HCT116 (cell line): Measurements from ENCODE around the gene PRLR. TPM values are rescaled to one million over a fixed set of nuclear protein-coding genes. Genes with fewer than 3 reads are reported as not detected.

Experiments
- ATAC-seq: fragments of 200-7000 bp; cut with Tn5 transposase; 2 replicates; pipeline ENCODE4 v1.9.1; 2020; ENCODE audit warnings: mild to moderate bottlenecking, moderate library complexity
- BruUV-seq: library from RNA; stranded (reverse); fragments of 400-500 nt; replicated peaks from 2 replicates; lab custom pipeline; 2021; lab: Mats Ljungman, UMichigan
- CTCF ChIA-PET: fragments of 300-600 bp; sonication (Branson Sonifier 250); formaldehyde crosslinking; loops from one replicate; lab custom pipeline; 2021; ENCODE audit warnings: antibody characterized with exemption; lab: Charles Lee
- POLR2A ChIA-PET: fragments of 300-600, 350-600 bp; sonication (Branson Sonifier 250); formaldehyde crosslinking; loops from one replicate; lab custom pipeline; 2021; ENCODE audit warnings: antibody characterized with exemption; lab: Charles Lee
- RAD21 ChIA-PET, 2 experiments: fragments of 300-600 bp; sonication (Branson Sonifier 250); formaldehyde crosslinking; loops; one replicate each; lab custom pipeline; 2023; ENCODE audit warnings: low total read pairs in 2 of 2; ENCODE audit not compliant: uncharacterized antibody in 2 of 2, unreplicated experiment in 2 of 2, low non-redundant PET in 1 of 2; lab: Charles Lee
- DNase-seq: peaks from one replicate; pipeline ENCODE4 v3.0.0-alpha.2; 2010; ENCODE audit warnings: low read depth, low spot score
- H2AFZ ChIP-seq: fragments of 200-600 bp; shearing (Covaris generic), sonication (generic); 2 replicates; pipeline ENCODE4 v1.6.1; 2017; ENCODE audit warnings: low read depth, mixed run types, mixed read lengths, antibody characterized with exemption, low read length; ENCODE audit not compliant: poor library complexity, severe bottlenecking
- H3K27ac ChIP-seq: 2 replicates; pipeline ENCODE4 v1.5.1; 2012; ENCODE audit warnings: low read depth, low read length
- H3K27me3 ChIP-seq: fragments of 200-600 bp; sonication (generic); 2 replicates; pipeline ENCODE4 v1.6.1; 2016; ENCODE audit warnings: mixed run types, low read length, mixed read lengths; ENCODE audit not compliant: insufficient read depth
- H3K36me3 ChIP-seq, 2 experiments: fragments of 200-500 bp in 1 of 2; fragments of 200-600 bp in 1 of 2; sonication (Bioruptor generic) in 1 of 2; sonication (generic) in 1 of 2; 2 replicates each; pipeline versions ENCODE4 v1.5.1 to v1.6.1; 2014 to 2016; ENCODE audit warnings: low read length in 2 of 2, inconsistent platforms in 1 of 2, mixed read lengths in 1 of 2, mixed run types in 1 of 2; ENCODE audit not compliant: insufficient read depth in 2 of 2, control insufficient read depth in 1 of 2
- H3K4me1 ChIP-seq, 2 experiments: fragments of 200-600 bp in 1 of 2; sonication (generic) in 1 of 2; 2 replicates each; pipeline versions ENCODE4 v1.5.1 to v1.6.1; 2012 to 2017; ENCODE audit warnings: low read length in 2 of 2, inconsistent platforms in 1 of 2, mild to moderate bottlenecking in 1 of 2, mixed read lengths in 1 of 2, mixed run types in 1 of 2, moderate library complexity in 1 of 2; ENCODE audit not compliant: insufficient read depth in 2 of 2, control insufficient read depth in 1 of 2
- H3K4me2 ChIP-seq: fragments of 200-600 bp; sonication (generic); 2 replicates; pipeline ENCODE4 v1.6.1; 2017; ENCODE audit warnings: mixed run types, low read length, mixed read lengths
- H3K4me3 ChIP-seq, 2 experiments: fragments of 200-600 bp in 1 of 2; sonication (generic) in 1 of 2; replicated peaks in 1 of 2; 2 replicates each; pipeline ENCODE4 v1.5.1; 2011 to 2016; ENCODE audit warnings: low read length in 2 of 2, control low read depth in 1 of 2, low read depth in 1 of 2, mild to moderate bottlenecking in 1 of 2, mixed read lengths in 1 of 2, mixed run types in 1 of 2
- H3K79me2 ChIP-seq: fragments of 200-600 bp; sonication (generic); 2 replicates; pipeline ENCODE4 v1.6.1; 2017; ENCODE audit warnings: mild to moderate bottlenecking, mixed run types, low read length, moderate library complexity, mixed read lengths; ENCODE audit not compliant: insufficient read depth
- H3K9ac ChIP-seq: fragments of 200-600 bp; sonication (generic); 2 replicates; pipeline ENCODE4 v1.6.1; 2016; ENCODE audit warnings: low read length, mixed read lengths
- H3K9me2 ChIP-seq: fragments of 200-600 bp; sonication (generic), shearing (Covaris generic); 2 replicates; pipeline ENCODE4 v1.6.1; 2017; ENCODE audit warnings: mixed run types, mild to moderate bottlenecking, moderate library complexity; ENCODE audit not compliant: insufficient read depth
- H3K9me3 ChIP-seq, 2 experiments: fragments of 200-500 bp in 1 of 2; fragments of 200-600 bp in 1 of 2; sonication (Bioruptor generic) in 1 of 2; sonication (generic) in 1 of 2; 2 replicates each; pipeline ENCODE4 v1.6.1; 2014 to 2017; ENCODE audit warnings: low read length in 2 of 2, mixed read lengths in 2 of 2, inconsistent platforms in 1 of 2, low read depth in 1 of 2, mild to moderate bottlenecking in 1 of 2, mixed run types in 1 of 2, moderate library complexity in 1 of 2; ENCODE audit not compliant: control insufficient read depth in 1 of 2, insufficient read depth in 1 of 2
- H4K20me1 ChIP-seq: fragments of 200-600 bp; sonication (generic), shearing (Covaris generic); 2 replicates; pipeline ENCODE4 v1.6.1; 2017; ENCODE audit warnings: mixed run types, mild to moderate bottlenecking, moderate library complexity; ENCODE audit not compliant: insufficient read depth
- CBX3 ChIP-seq: IDR thresholded peaks from 2 replicates; pipeline ENCODE4 v1.6.1; 2012; ENCODE audit warnings: low read depth
- CEBPB ChIP-seq: IDR thresholded peaks from 2 replicates; pipeline ENCODE4 v1.6.1; 2012; ENCODE audit warnings: low read depth
- EGR1 ChIP-seq: IDR thresholded peaks from 2 replicates; pipeline ENCODE4 v1.6.1; 2012; ENCODE audit warnings: low read depth
- ELF1 ChIP-seq: IDR thresholded peaks from 2 replicates; pipeline ENCODE4 v1.6.1; 2012; ENCODE audit warnings: low read depth, borderline replicate concordance
- EZH2 ChIP-seq: fragments of 200-600 bp; sonication (generic); IDR thresholded peaks from 2 replicates; pipeline ENCODE4 v1.6.1; 2017; ENCODE audit warnings: antibody characterized with exemption, mixed run types
- EZH2phosphoT487 ChIP-seq: fragments of 200-600 bp; IDR thresholded peaks from 2 replicates; pipeline ENCODE4 v1.6.1; 2018; ENCODE audit warnings: antibody characterized with exemption, borderline replicate concordance
- POLR2A ChIP-seq: IDR thresholded peaks from 2 replicates; pipeline ENCODE4 v1.7.0; 2011; ENCODE audit warnings: borderline replicate concordance; ENCODE audit not compliant: insufficient read depth, insufficient read length; ENCODE audit errors: extremely low read depth
- POLR2AphosphoS5 ChIP-seq: IDR thresholded peaks from 2 replicates; pipeline ENCODE4 v1.6.1; 2011; ENCODE audit warnings: mild to moderate bottlenecking, low read depth, low read length, moderate library complexity
- RAD21 ChIP-seq: IDR thresholded peaks from 2 replicates; pipeline ENCODE4 v1.6.1; 2012; ENCODE audit warnings: low read depth, mild to moderate bottlenecking
- SIN3A ChIP-seq: IDR thresholded peaks from 2 replicates; pipeline ENCODE4 v1.6.1; 2012; ENCODE audit warnings: low read depth
- SP1 ChIP-seq: IDR thresholded peaks from 2 replicates; pipeline ENCODE4 v1.6.1; 2012; ENCODE audit warnings: low read depth
- TCF7L2 ChIP-seq: IDR thresholded peaks from 2 replicates; pipeline ENCODE4 v1.7.0; 2011; ENCODE audit warnings: borderline replicate concordance, inconsistent platforms; ENCODE audit not compliant: insufficient read depth, insufficient read length; ENCODE audit errors: extremely low read depth
- YY1 ChIP-seq: IDR thresholded peaks from 2 replicates; pipeline ENCODE4 v1.6.1; 2011; ENCODE audit warnings: low read length, low read depth, moderate library complexity, mild to moderate bottlenecking; ENCODE audit not compliant: insufficient replicate concordance; ENCODE audit errors: extremely low read depth
- ZFX ChIP-seq: fragments of 450-650 bp; IDR thresholded peaks from 2 replicates; pipeline ENCODE4 v1.6.1; 2017
- ZNF274 ChIP-seq: fragments of 200-500 bp; sonication (Bioruptor generic); IDR thresholded peaks from 2 replicates; pipeline ENCODE4 v1.6.1; 2014; ENCODE audit warnings: mild to moderate bottlenecking, low read depth, low read length, inconsistent platforms
- intact Hi-C: fragments of 100-400 bp; cut with micrococcal nuclease; formaldehyde crosslinking; loops from 2 replicates; pipeline ENCODE4 v1.10.0; 2022
- total RNA-seq: library from RNA; stranded (reverse); gene quantifications from one replicate; pipeline ENCODE4 v1.2.1, GENCODE V29; 2021; ENCODE audit not compliant: unreplicated experiment
- TF ChIP-seq, protein P1 (sequence below): IDR thresholded peaks from 2 replicates; pipeline ENCODE4 v1.6.1; 2012
- TF ChIP-seq, protein P2 (sequence below): IDR thresholded peaks from 2 replicates; pipeline ENCODE4 v1.6.1; 2012
- TF ChIP-seq, protein P3 (sequence below): IDR thresholded peaks from 2 replicates; pipeline ENCODE4 v1.6.1; 2012; ENCODE audit warnings: low read depth
- TF ChIP-seq, protein P4 (sequence below), 3 experiments: fragments of 200-600 bp in 1 of 3; sonication (generic) in 1 of 3; IDR thresholded peaks in 2 of 3; conservative IDR thresholded peaks in 1 of 3; 2 replicates each; pipeline ENCODE4 v1.5.1; 2012 to 2017; ENCODE audit warnings: low read depth in 2 of 3, low read length in 2 of 3, antibody characterized with exemption in 1 of 3, borderline replicate concordance in 1 of 3, control low read depth in 1 of 3, mild to moderate bottlenecking in 1 of 3, mixed read lengths in 1 of 3, mixed run types in 1 of 3, moderate library complexity in 1 of 3; ENCODE audit not compliant: insufficient read depth in 1 of 3

The PRLR gene
- total RNA-seq, 1 experiment from 2014 or later, result 0.10 TPM

DNA sequence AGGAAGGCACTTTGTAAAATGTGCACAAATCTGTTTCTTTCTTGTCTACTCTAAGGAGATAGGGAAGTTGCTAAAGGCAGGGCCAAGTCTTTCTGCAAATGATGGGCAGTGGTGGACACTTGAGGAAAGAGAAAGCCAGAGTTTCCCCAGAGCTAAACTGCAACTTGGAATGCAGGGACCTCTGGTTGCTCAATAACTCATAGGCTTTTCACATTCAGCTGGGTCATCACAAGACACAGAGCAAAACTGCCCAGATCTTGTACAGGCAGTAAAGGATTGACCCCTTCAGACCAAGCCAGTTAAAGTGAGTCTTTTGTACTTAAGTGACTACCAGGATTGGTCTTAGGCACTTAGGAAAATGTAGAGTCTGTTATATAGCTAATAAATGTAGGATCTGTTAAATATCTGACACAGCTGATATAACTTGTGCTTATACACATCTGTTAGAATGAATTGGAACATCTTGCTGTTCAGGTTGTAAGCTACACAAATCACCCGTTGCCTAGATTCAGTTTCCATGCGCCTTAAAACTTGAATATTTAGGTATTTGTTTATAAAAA, 169.0 kb downstream of the PRLR start:
- Histone ChIP-seq H3K4me2 (no peak overlapping the region), H3K4me1 (no peaks in the 10 kb centered on the region), H3K79me2 (no peaks in the 10 kb centered on the region), H3K9me2 (no peaks in the 10 kb centered on the region), H4K20me1 (no peaks in the 10 kb centered on the region), H3K9me3 (no peaks in the 10 kb centered on the region), H3K9ac (no peak overlapping the region), H3K27me3 (peaks cover 47% of the 10 kb centered on the region), H2AFZ (no peak overlapping the region), H3K36me3 (no peaks in the 10 kb centered on the region), H3K27ac (no peak overlapping the region), H3K4me3 (no peak overlapping the region)
- ChIA-PET POLR2A (no interaction called here), CTCF (no interaction called here), RAD21 (no interaction called here)
- TF ChIP-seq ZNF274, result no peak
- TF ChIP-seq TCF7L2, result no peak
- TF ChIP-seq CEBPB, result no peak
- TF ChIP-seq RAD21, result no peak
- no peak for TF ChIP-seq SP1
- no peak for TF ChIP-seq POLR2A
- no peak for TF ChIP-seq SIN3A
- TF ChIP-seq, protein P1, sequence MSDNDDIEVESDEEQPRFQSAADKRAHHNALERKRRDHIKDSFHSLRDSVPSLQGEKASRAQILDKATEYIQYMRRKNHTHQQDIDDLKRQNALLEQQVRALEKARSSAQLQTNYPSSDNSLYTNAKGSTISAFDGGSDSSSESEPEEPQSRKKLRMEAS, result no peak
- no peak for TF ChIP-seq EZH2phosphoT487
- no peak for TF ChIP-seq POLR2AphosphoS5
- TF ChIP-seq EGR1, result no peak
- TF ChIP-seq YY1, result no peak
- no peak for TF ChIP-seq ELF1
- TF ChIP-seq CBX3, result no peak
- TF ChIP-seq, protein P2, sequence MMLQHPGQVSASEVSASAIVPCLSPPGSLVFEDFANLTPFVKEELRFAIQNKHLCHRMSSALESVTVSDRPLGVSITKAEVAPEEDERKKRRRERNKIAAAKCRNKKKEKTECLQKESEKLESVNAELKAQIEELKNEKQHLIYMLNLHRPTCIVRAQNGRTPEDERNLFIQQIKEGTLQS, result no peak
- TF ChIP-seq EZH2, result no peak
- no peak for TF ChIP-seq ZFX
- TF ChIP-seq, protein P3, sequence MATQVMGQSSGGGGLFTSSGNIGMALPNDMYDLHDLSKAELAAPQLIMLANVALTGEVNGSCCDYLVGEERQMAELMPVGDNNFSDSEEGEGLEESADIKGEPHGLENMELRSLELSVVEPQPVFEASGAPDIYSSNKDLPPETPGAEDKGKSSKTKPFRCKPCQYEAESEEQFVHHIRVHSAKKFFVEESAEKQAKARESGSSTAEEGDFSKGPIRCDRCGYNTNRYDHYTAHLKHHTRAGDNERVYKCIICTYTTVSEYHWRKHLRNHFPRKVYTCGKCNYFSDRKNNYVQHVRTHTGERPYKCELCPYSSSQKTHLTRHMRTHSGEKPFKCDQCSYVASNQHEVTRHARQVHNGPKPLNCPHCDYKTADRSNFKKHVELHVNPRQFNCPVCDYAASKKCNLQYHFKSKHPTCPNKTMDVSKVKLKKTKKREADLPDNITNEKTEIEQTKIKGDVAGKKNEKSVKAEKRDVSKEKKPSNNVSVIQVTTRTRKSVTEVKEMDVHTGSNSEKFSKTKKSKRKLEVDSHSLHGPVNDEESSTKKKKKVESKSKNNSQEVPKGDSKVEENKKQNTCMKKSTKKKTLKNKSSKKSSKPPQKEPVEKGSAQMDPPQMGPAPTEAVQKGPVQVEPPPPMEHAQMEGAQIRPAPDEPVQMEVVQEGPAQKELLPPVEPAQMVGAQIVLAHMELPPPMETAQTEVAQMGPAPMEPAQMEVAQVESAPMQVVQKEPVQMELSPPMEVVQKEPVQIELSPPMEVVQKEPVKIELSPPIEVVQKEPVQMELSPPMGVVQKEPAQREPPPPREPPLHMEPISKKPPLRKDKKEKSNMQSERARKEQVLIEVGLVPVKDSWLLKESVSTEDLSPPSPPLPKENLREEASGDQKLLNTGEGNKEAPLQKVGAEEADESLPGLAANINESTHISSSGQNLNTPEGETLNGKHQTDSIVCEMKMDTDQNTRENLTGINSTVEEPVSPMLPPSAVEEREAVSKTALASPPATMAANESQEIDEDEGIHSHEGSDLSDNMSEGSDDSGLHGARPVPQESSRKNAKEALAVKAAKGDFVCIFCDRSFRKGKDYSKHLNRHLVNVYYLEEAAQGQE, result no peak
- TF ChIP-seq, protein P4, sequence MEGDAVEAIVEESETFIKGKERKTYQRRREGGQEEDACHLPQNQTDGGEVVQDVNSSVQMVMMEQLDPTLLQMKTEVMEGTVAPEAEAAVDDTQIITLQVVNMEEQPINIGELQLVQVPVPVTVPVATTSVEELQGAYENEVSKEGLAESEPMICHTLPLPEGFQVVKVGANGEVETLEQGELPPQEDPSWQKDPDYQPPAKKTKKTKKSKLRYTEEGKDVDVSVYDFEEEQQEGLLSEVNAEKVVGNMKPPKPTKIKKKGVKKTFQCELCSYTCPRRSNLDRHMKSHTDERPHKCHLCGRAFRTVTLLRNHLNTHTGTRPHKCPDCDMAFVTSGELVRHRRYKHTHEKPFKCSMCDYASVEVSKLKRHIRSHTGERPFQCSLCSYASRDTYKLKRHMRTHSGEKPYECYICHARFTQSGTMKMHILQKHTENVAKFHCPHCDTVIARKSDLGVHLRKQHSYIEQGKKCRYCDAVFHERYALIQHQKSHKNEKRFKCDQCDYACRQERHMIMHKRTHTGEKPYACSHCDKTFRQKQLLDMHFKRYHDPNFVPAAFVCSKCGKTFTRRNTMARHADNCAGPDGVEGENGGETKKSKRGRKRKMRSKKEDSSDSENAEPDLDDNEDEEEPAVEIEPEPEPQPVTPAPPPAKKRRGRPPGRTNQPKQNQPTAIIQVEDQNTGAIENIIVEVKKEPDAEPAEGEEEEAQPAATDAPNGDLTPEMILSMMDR (IDR thresholded peaks at IDR 0.05 in 2 of 3, conservative IDR thresholded peaks at IDR 0.05 in 1 of 3; ENCODE audit: borderline replicate concordance in 1 of 3, insufficient read depth in 1 of 3, low read depth in 2 of 3, low read length in 2 of 3), result no peak
- no TSS peak for BruUV-seq
- DNase-seq, result no peak
- ATAC-seq, result no peak
- intact Hi-C loops, result no loop called here
